Heart right ventricle (tissue), 16 donors: ENCODE results near the gene CMIP. TPM values are rescaled to one million over a fixed set of nuclear protein-coding genes. Genes with fewer than 3 reads are reported as not detected.

Source experiments
- ATAC-seq, 8 donors: fragments of 200-7000 bp; cut with Tn5 transposase; one replicate each; pipeline ENCODE4 v1.9.1; 2020; ENCODE audit warnings: mild to moderate bottlenecking in 8 of 8, moderate library complexity in 8 of 8, moderate number of reproducible peaks in 1 of 8
- DNase-seq, 2 donors: peaks; one replicate each; pipeline ENCODE4 v3.0.0-alpha.2; 2020
- H3K27ac ChIP-seq, 10 donors: fragments of 200-600 bp; sonication (generic) in 2 of 10; one replicate each; pipeline versions ENCODE4 v1.5.0 to v1.8.0; 2020 to 2022; ENCODE audit warnings: mild to moderate bottlenecking in 3 of 10
- H3K27me3 ChIP-seq, 7 donors: fragments of 200-600 bp; one replicate each; pipeline ENCODE4 v1.8.0; 2021 to 2022; ENCODE audit warnings: mild to moderate bottlenecking in 2 of 7
- H3K36me3 ChIP-seq, 9 donors: fragments of 200-600 bp; sonication (generic) in 1 of 9; one replicate each; pipeline versions ENCODE4 v1.5.0 to v1.8.0; 2020 to 2022; ENCODE audit warnings: mild to moderate bottlenecking in 2 of 9
- H3K4me1 ChIP-seq, 9 donors: fragments of 200-600 bp; sonication (generic) in 1 of 9; one replicate each; pipeline versions ENCODE4 v1.5.0 to v1.8.0; 2020 to 2022; ENCODE audit warnings: mild to moderate bottlenecking in 4 of 9
- H3K4me3 ChIP-seq, 10 donors: fragments of 200-600 bp; sonication (generic) in 2 of 10; one replicate each; pipeline versions ENCODE4 v1.5.0 to v1.8.0; 2020 to 2022; ENCODE audit warnings: mild to moderate bottlenecking in 7 of 10, moderate library complexity in 2 of 10
- H3K9me3 ChIP-seq, 11 donors: fragments of 200-600 bp in 10 of 11; sonication (generic) in 2 of 11; one replicate each; pipeline versions ENCODE4 v1.5.0 to v1.8.0; 2013 to 2022; ENCODE audit warnings: mild to moderate bottlenecking in 2 of 11, control low read depth in 1 of 11, moderate library complexity in 1 of 11
- CTCF ChIP-seq, 9 donors: fragments of 200-600 bp; sonication (generic) in 2 of 9; IDR thresholded peaks; one replicate each; pipeline versions ENCODE4 v1.5.0 to v1.8.0; 2021 to 2022; ENCODE audit warnings: antibody characterized with exemption in 9 of 9, mild to moderate bottlenecking in 5 of 9, moderate library complexity in 1 of 9
- WGBS, 2 donors: extraction: QIAGEN DNeasy Blood & Tissue Kit; methylation state at CpG; one replicate each; pipeline ENCODE4 v1.1.7; 2013; ENCODE audit warnings: inconsistent platforms in 1 of 2; 5-methylcytosine and 5-hydroxymethylcytosine counted together
- intact Hi-C, 10 donors: fragments of 100-400 bp; cut with DNase I; formaldehyde crosslinking; loops; one replicate each; pipeline versions ENCODE4 v1.11.1 to v1.14.2; 2022
- polyA plus RNA-seq, 2 donors: library from polyadenylated mRNA; stranded (reverse); fragments of 200-250 nt; gene quantifications; one replicate each; pipeline ENCODE4 v1.2.3, GENCODE V29; 2013
- total RNA-seq, 10 donors: library from RNA; stranded (reverse); fragmentation: NEBNext Ultra II Directional in 3 of 10; extraction: Animal tissue kit (Norgen Biotek cat#: 25700) in 3 of 10; gene quantifications; one replicate each; pipeline versions ENCODE4 v1.2.1 to v1.2.4, GENCODE V29; 2021 to 2023
- donor health status: Arrhythmogenic right ventricular cardiomyopathy.
- donor health status: ischemic (EF 13 %, LVEDD 7.1; RV severe dilation, severe dysfunction).
- donor health status: healthy with polysubstance abuse.
- donor health status: DM: no; HTN: yes; CAD: no.
- donor health status: DM: no; HTN: no; CAD: no.
- donor health status: ischemic (EF 25% LVEDD 6.9; RV normal size, moderate dysfunction).
- donor health status: ischemic (EF 25% LVEDD 5.7; RV mildly dilated, moderate dysfunction).
- donor health status: healthy.
- donor health status: DM: yes; HTN: yes; CAD: no.
- donor health status: Ischemic cardiomyopathy.
- donor health status: ischemic (EF 35%, LVEDD 5.7; RV mildly dilated, moderate dysfunction).
- donor health status: nonischemic (EF 11% LVEDD 7.7; RV severe dilation, severe dysfunction).
- donor health status: DM: yes; HTN: yes; CAD: no.
- donor health status: PGD.
- donor health status: ischemic (EF 29% LVEDD 5.4; RV normal size, mild dysfunction).
- donor health status: nonischemic (EF 23%, LVEDD 6.1; RV moderate dilation, normal function).

CMIP gene
- total and polyA plus RNA-seq, 12 donors: 5.4 to 32.8 (median 13.0) TPM

- WGBS, 2 donors: 68 to 70% methylated on average over 16 of the region's 16 CpGs
- DNase-seq: no peak
Observed at GRCh38 chr16:81636298-81636993, 191.8 kb downstream of the CMIP start.

GRCh38 chr16:81637336-81638235 lies 193.0 kb downstream of the CMIP start:
- peaks cover 0 to 9% (median 0%) of the 10 kb centered on the region in 9 donors for H3K36me3 ChIP-seq
- H3K27ac ChIP-seq: no peak overlapping the region
- intact Hi-C loops: no loop called here
- no peak overlapping the region for H3K4me3 ChIP-seq
- no peak for DNase-seq
- H3K9me3 ChIP-seq: no peaks in the 10 kb centered on the region
- ATAC-seq: no peak
- TF ChIP-seq CTCF (IDR thresholded peaks at IDR 0.05): no peak
- H3K27me3 ChIP-seq: no peaks in the 10 kb centered on the region
- H3K4me1 ChIP-seq: peaks cover 0 to 42% (median 9%) of the 10 kb centered on the region in 9 donors
- 93 to 94% methylated on average over 15 of the region's 15 CpGs for WGBS, 2 donors

More at GRCh38 chr16:81636298-81636993, 191.8 kb downstream of the CMIP start:
- no peak overlapping the region for H3K4me3 ChIP-seq
- peaks cover 0 to 54% (median 9%) of the 10 kb centered on the region in 9 donors for H3K4me1 ChIP-seq
- ATAC-seq: no peak
- no peak overlapping the region for H3K27ac ChIP-seq
- no peaks in the 10 kb centered on the region for H3K27me3 ChIP-seq
- no peak for TF ChIP-seq CTCF (IDR thresholded peaks at IDR 0.05)
- intact Hi-C loops: no loop called here
- no peaks in the 10 kb centered on the region for H3K9me3 ChIP-seq
- H3K36me3 ChIP-seq: peaks cover 0 to 3% (median 0%) of the 10 kb centered on the region in 9 donors

DNA sequence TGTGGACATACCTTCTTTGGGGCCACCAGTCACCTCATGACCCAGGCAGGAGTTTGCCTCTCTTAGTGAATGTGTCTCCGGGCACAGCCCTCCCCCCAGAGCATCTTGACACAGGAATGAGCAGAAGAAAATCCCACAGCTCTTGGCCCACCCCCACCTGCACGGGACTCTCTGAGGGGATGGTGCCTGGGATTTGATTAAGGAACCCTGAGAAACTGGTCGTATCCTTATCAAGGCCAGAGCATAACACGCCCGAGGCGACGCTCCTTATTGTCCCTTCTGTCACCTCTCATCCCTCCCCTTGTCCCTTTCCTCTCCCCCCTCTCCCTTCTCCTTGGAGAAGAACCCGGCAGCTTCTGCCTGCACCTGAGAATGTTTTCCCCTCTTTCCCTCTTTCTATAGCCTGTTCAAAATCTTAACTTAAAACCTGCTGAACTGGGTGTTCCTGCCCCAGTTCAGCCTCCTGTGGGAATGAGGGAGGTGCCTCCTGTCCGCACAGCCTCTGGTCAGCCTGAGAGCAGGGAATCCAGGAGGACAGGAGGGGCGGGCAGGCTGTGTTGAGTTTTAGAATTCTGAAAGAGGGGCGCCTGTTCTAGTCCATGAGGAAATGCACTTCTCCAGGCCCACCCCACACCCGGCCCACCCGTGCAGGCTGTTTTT lies 193.8 kb downstream of the CMIP start:
- Histone ChIP-seq H3K9me3 (no peaks in the 10 kb centered on the region), H3K27me3 (no peaks in the 10 kb centered on the region), H3K4me3 (no peak overlapping the region), H3K4me1 (peaks cover 0 to 39% (median 9%) of the 10 kb centered on the region in 9 donors), H3K27ac (peak overlapping the region in 1 of 10 donors; percentile 39), H3K36me3 (peaks cover 0 to 9% (median 0%) of the 10 kb centered on the region in 9 donors)
- DNase-seq: no peak
- ATAC-seq: peak in 1 of 8 donors; percentile 10
- 77 to 81% methylated on average over 13 of the region's 13 CpGs for WGBS, 2 donors
- intact Hi-C loops: no loop called here
- TF ChIP-seq CTCF (IDR thresholded peaks at IDR 0.05): no peak

- H3K4me1 ChIP-seq: peaks cover 0 to 33% (median 9%) of the 10 kb centered on the region in 9 donors
- WGBS, 2 donors: 71 to 77% methylated on average over 8 of the region's 8 CpGs
- DNase-seq (no peak), ATAC-seq (peak in 6 of 8 donors; percentile 25 to 72 (median 51))
- peaks cover 0 to 9% (median 0%) of the 10 kb centered on the region in 9 donors for H3K36me3 ChIP-seq
- intact Hi-C loops: no loop called here
- no peak overlapping the region for H3K4me3 ChIP-seq
- H3K27me3 ChIP-seq: no peaks in the 10 kb centered on the region
- TF ChIP-seq CTCF (IDR thresholded peaks at IDR 0.05): no peak
- H3K27ac ChIP-seq: peak overlapping the region in 1 of 10 donors; percentile 39
- H3K9me3 ChIP-seq: no peaks in the 10 kb centered on the region
Observed at GRCh38 chr16:81639348-81639747, 194.7 kb downstream of the CMIP start.
